OCI-LY3 (cell line): ENCODE data around the gene GSTCD.
A peak's percentile ranks its signal among the peaks of the same experiment; 100 is the strongest.

Source experiments
- H2AFZ ChIP-seq: fragments of 200-600, 300-600 bp; shearing (Covaris generic); 2 replicates; pipeline ENCODE4 v1.6.0; 2014; ENCODE audit warnings: antibody characterized with exemption, low read depth, low read length
- H3K27ac ChIP-seq: fragments of 200-600, 300-600 bp; sonication (generic); 2 replicates; pipeline ENCODE4 v1.5.1; 2014; ENCODE audit warnings: mild to moderate bottlenecking, low read length, moderate library complexity, mixed read lengths
- H3K27me3 ChIP-seq: fragments of 200-600, 300-600 bp; sonication (generic); 2 replicates; pipeline ENCODE4 v1.6.1; 2014; ENCODE audit warnings: low read depth, low read length, mixed read lengths
- H3K36me3 ChIP-seq: fragments of 200-600, 300-600 bp; sonication (generic); replicated peaks from 2 replicates; pipeline ENCODE3; 2014; ENCODE audit warnings: low read depth, low read length, mixed read lengths
- H3K4me1 ChIP-seq: fragments of 300-600, 200-600 bp; sonication (generic); 2 replicates; pipeline ENCODE4 v1.6.1; 2014; ENCODE audit warnings: low read length, mixed read lengths
- H3K4me2 ChIP-seq: fragments of 200-600, 300-600 bp; sonication (generic); 2 replicates; pipeline ENCODE4 v1.6.1; 2014; ENCODE audit warnings: low read length, mixed read lengths
- H3K4me3 ChIP-seq: fragments of 300-600, 200-600 bp; sonication (generic); 2 replicates; pipeline ENCODE4 v1.5.1; 2014; ENCODE audit warnings: antibody characterized with exemption, mild to moderate bottlenecking, low read length, moderate library complexity
- H3K79me2 ChIP-seq: fragments of 300-600, 200-600 bp; shearing (Covaris generic); 2 replicates; pipeline ENCODE4 v1.6.1; 2014; ENCODE audit warnings: mild to moderate bottlenecking, low read length, mixed read lengths
- H3K9ac ChIP-seq: fragments of 300-600, 200-600 bp; shearing (Covaris generic); 2 replicates; pipeline ENCODE4 v1.6.0; 2014; ENCODE audit warnings: mild to moderate bottlenecking, low read length, moderate library complexity
- H3K9me3 ChIP-seq: fragments of 200-600, 300-600 bp; shearing (Covaris generic); 2 replicates; pipeline ENCODE4 v1.6.1; 2014; ENCODE audit warnings: low read length, mixed read lengths; ENCODE audit not compliant: insufficient read depth
- H4K20me1 ChIP-seq: fragments of 200-600, 300-600 bp; sonication (generic); 2 replicates; pipeline ENCODE4 v1.6.1; 2016; ENCODE audit warnings: low read length, mixed read lengths; ENCODE audit not compliant: insufficient read depth
- EZH2phosphoT487 ChIP-seq: fragments of 200-600 bp; shearing (Covaris generic); IDR thresholded peaks from 2 replicates; pipeline ENCODE4 v1.6.1; 2018; ENCODE audit warnings: antibody characterized with exemption, mixed run types, low read depth
- TF ChIP-seq, protein P1 (sequence below): fragments of 200-600, 300-600 bp; sonication (generic); IDR thresholded peaks from 2 replicates; pipeline ENCODE4 v1.5.1; 2014; ENCODE audit warnings: antibody characterized with exemption, low read length, low read depth

Gene GSTCD

DNA sequence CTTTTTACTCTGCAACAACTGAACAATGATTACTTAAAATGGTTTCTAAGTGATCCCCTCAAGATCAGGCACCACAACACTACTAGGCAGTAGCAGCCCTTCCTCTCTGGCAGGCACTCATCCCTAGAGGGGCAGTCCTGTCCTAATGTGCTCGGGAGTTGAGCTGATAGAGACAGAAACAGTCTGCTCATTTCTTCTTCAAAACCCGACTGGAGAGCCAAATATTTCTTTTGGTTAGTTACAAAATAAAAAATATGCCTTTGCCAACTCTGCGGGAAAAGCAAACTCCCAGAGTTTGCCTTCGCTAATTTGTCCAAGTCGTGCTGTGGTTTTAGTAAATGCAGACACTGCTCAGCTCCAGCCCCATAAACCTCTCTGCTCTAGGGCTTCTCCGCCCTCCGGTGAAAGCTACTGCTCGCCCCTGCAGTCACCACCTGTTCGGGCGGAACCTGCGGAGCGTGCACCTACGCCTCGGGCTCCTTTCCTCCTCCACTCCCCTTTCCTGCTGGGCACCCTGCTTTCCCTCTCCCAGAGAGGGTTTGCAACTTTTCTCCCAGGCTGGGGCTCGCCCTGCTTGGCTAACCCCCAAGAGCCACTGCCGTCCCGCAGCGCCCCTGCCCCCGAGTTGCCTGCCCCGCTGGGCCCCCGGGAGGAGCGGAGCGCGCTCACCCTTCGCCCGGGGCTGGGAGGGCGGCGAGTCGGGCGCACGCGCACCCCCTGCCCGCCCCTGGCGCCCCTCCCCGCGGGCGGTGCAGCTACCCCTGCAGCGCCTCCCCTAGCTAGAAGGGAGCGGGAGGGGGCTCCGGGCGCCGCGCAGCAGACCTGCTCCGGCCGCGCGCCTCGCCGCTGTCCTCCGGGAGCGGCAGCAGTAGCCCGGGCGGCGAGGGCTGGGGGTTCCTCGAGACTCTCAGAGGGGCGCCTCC, 186.3 kb downstream of the GSTCD start, which contains the start of gene NPNT:
Gene NPNT (plus strand): TSS at position 812 of the 923 bp plus-strand sequence. CDS start 182 bp downstream, outside the sequence.
- H3K4me2 ChIP-seq, result peak within 1 kb of the TSS; percentile 79
- H3K4me3 ChIP-seq, result peak within 1 kb of the TSS; percentile 77
- no peaks in the 10 kb centered on the region for H3K79me2 ChIP-seq
- H3K27me3 ChIP-seq, result peaks cover 13% of the 10 kb centered on the region; the same call in 1 of the 2 replicates
- H4K20me1 ChIP-seq, result no peaks in the 10 kb centered on the region
- H3K4me1 ChIP-seq, result 0 out of 2 replicates have a peak, but pooled peaks cover 3% of the 10 kb centered on the region
- no peak within 1 kb of the TSS for H3K27ac ChIP-seq
- no peak for TF ChIP-seq EZH2phosphoT487
- TF ChIP-seq, protein P1, sequence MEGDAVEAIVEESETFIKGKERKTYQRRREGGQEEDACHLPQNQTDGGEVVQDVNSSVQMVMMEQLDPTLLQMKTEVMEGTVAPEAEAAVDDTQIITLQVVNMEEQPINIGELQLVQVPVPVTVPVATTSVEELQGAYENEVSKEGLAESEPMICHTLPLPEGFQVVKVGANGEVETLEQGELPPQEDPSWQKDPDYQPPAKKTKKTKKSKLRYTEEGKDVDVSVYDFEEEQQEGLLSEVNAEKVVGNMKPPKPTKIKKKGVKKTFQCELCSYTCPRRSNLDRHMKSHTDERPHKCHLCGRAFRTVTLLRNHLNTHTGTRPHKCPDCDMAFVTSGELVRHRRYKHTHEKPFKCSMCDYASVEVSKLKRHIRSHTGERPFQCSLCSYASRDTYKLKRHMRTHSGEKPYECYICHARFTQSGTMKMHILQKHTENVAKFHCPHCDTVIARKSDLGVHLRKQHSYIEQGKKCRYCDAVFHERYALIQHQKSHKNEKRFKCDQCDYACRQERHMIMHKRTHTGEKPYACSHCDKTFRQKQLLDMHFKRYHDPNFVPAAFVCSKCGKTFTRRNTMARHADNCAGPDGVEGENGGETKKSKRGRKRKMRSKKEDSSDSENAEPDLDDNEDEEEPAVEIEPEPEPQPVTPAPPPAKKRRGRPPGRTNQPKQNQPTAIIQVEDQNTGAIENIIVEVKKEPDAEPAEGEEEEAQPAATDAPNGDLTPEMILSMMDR, result no peak
- H3K9me3 ChIP-seq, result no peaks in the 10 kb centered on the region
- H3K36me3 ChIP-seq, result no peaks in the 10 kb centered on the region
- H3K9ac ChIP-seq, result no peak within 1 kb of the TSS
- H2AFZ ChIP-seq, result peak within 1 kb of the TSS; percentile 72; the same call in 1 of the 2 replicates

DNA sequence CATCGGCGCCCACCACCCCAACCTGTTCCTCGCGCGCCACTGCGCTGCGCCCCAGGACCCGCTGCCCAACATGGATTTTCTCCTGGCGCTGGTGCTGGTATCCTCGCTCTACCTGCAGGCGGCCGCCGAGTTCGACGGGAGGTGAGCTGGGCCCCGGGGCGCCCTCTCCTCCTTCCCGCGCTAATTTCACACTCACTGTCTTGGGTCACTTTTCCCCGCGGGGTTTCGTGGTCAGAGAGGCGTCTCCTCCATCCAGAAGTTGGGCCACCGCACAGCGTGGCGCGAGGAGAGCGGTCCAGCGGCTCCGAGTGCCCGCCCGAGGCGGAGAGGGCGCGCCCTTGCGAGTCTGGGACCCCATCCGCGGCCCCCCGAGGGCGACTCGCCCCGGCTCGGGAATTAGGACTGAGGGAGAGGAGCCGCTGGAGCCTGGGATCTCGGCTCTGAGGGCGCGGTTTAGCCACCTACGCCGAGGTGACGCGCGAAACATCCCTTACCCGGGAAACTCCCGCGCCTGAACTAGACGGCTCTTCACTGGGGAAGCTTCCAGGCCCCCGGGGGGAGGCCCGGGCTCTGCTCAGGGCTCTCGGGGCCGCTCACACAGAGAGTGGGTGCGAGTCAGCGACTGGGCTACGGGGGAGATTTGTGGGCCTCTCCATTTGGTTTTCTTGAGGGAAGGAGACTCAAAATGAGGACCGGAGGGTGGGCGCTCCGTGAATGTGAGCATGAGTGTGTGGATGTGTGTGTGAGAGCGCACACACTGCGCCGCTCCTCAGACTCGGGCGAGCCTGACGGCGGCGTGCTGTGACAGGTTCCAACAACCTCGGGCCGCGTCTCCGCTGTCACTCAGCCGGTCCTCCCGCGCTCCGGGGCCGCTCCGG, 187.2 kb downstream of the GSTCD start:
- Histone ChIP-seq H3K4me1 (0 out of 2 replicates have a peak, but pooled peaks cover 3% of the 10 kb centered on the region), H3K9ac (no peak overlapping the region), H3K79me2 (no peaks in the 10 kb centered on the region), H3K36me3 (no peaks in the 10 kb centered on the region), H3K27me3 (peaks cover 17% of the 10 kb centered on the region; the same call in 1 of the 2 replicates), H3K9me3 (no peaks in the 10 kb centered on the region), H4K20me1 (no peaks in the 10 kb centered on the region), H2AFZ (peak overlapping the region; percentile 72; the same call in 1 of the 2 replicates), H3K27ac (no peak overlapping the region), H3K4me2 (peak overlapping the region; percentile 79), H3K4me3 (peak overlapping the region; percentile 77)
- TF ChIP-seq, protein P1, result no peak
- no peak for TF ChIP-seq EZH2phosphoT487

DNA sequence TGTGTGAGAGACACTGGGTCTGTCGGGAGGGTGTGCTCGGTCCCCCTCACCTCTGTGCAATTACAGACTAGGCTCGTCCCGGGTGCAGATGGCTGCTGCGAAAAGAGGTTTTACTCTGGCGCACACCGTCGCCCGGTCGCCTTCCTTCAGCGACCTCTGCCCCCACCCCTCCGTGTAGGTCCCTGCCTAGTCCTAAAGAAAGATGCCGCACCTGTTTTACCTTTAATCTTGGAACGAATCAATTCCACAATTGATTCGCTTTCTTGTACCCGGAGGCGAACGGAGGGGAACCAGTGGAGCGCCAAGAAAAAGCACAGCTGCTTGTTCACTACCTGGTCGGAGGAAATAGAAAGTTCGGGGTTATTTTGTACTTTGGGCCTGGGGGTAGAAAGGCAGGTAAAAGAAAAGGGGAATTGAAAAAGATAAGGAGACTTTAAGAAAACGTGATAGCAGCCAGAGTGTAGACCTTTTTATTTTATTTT, 187.9 kb downstream of the GSTCD start:
- peak overlapping the region; percentile 79 for H3K4me2 ChIP-seq
- no peaks in the 10 kb centered on the region for H3K79me2 ChIP-seq
- no peaks in the 10 kb centered on the region for H3K9me3 ChIP-seq
- H3K4me1 ChIP-seq, result 0 out of 2 replicates have a peak, but pooled peaks cover 3% of the 10 kb centered on the region
- H3K4me3 ChIP-seq, result peak overlapping the region; percentile 77
- 0 out of 2 replicates have a peak overlapping the region, but pooled peaks have one; percentile 13 for H3K9ac ChIP-seq
- no peaks in the 10 kb centered on the region for H3K36me3 ChIP-seq
- TF ChIP-seq EZH2phosphoT487, result no peak
- TF ChIP-seq, protein P1, result no peak
- H3K27me3 ChIP-seq, result peaks cover 22% of the 10 kb centered on the region; the same call in 1 of the 2 replicates
- no peaks in the 10 kb centered on the region for H4K20me1 ChIP-seq
- H3K27ac ChIP-seq, result no peak overlapping the region
- peak overlapping the region; percentile 72; the same call in 1 of the 2 replicates for H2AFZ ChIP-seq
